Melanocyte of skin (primary cell): ENCODE measurements around the gene COL20A1. TPM values are rescaled to one million over a fixed set of nuclear protein-coding genes. Genes with fewer than 3 reads are reported as not detected.

Source experiments
- small RNA-seq, 2 donors: library from RNA; depleted of rRNA; stranded (forward); fragments of <200 nt; gene quantifications; one replicate each; pipeline ENCODE3, GENCODE V24; 2012
- total RNA-seq, 2 donors: library from RNA; depleted of rRNA; stranded (reverse); fragments of >200 nt; gene quantifications; 2 replicates each; pipeline ENCODE4 v1.2.3, GENCODE V29; 2012

The COL20A1 gene
- under 1 TPM in 1 of 2 donors, not detected in 1; 0.34 TPM for total RNA-seq

DNA sequence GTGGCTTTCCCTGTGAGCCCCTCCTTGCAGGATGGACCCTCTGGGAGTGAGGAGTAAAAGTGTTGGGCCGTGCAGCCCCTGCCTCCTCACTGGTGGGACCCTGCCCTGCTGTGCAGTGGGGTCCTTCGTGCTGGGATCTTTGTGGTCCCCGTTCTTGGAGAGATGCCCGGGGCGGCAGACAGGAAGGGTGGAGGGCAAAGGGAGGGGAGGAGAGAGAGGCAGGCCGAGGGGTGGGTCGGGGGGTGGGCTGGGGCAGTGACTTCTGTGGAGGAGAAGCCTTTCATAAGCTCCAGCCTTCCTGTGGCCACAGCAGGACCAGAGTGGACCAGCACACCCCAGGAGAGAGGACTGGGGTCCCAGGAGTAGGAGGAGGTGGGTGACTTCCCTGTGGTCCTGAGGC is at the start of gene COL20A1:
COL20A1 (plus strand) TSS at position 283 of the 400 bp plus-strand sequence. CDS start 1,922 bp downstream, outside the sequence.

DNA sequence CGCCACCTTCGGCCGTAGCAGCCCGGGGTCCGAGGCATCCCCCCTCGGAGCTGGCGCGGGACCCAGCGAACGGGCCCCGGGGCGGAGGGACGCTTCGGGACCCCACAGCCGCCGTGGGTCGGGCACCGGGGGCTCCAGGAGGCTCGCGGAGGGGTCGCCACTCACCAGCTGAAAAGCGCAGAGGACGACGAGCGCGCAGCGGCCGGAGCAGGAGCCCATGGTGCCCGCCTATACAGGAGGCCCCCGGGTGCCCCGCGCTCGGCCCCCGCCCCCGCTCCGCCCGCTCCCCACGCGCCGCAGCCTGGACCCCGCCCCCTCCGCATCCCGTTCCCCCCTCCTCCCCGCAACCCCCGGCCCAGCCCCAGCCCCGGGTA is 38.8 kb upstream of the COL20A1 start, which contains the start of gene NKAIN4:
NKAIN4 (minus strand) TSS at position 232 of the 374 bp plus-strand sequence; CDS start at position 219, 13 bp downstream.

DNA sequence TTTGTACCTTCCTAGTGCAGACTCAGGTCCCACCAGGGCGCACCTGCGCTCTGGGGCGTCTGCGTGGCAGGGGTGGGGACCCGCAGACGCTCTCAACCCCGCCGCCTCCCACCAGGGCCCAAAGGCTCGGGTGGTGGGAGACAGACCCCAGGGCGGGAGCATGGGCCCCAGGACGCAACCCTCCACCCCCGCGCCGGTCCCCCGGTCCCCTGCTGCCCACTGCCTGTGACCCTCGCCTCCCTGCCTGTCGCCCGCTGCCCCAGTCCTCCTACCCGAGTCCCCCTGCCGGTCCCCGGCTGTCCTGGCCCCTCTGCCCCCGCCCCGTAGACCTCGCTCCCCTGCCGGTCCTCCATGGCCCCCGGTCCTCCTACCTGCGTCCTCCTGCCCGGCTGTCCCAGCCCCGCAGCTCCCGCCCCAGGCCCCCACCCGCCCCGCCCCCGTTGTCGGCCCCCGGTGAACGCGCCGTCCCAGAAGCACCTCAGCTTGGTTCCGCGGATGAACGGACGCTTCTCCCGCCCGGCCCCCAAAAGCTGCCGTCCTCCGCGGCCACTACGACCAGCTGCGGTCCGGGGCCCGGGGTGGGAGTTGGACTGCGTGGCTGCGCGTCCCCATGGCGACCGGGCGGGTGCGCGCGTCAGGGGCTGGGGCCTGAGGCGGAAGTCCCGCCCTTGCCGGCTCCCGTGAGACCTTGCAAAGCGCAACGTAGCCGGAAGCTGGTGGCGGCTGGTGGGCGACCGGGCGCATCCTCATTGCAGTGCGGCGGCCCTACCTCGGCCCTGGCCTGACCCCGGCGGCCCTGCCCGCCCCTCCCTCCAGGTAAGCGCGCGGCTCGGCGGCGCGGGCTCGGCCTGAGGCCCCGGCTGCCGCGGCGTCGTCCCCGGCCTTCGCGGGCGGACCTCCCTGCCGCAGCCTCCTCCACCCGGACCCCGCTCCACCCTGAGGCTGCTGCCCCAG is 20.6 kb upstream of the COL20A1 start, which contains the start of gene ARFGAP1:
ARFGAP1 (plus strand) TSS at position 709 of the 954 bp plus-strand sequence. CDS start 2,768 bp downstream, outside the sequence.

DNA sequence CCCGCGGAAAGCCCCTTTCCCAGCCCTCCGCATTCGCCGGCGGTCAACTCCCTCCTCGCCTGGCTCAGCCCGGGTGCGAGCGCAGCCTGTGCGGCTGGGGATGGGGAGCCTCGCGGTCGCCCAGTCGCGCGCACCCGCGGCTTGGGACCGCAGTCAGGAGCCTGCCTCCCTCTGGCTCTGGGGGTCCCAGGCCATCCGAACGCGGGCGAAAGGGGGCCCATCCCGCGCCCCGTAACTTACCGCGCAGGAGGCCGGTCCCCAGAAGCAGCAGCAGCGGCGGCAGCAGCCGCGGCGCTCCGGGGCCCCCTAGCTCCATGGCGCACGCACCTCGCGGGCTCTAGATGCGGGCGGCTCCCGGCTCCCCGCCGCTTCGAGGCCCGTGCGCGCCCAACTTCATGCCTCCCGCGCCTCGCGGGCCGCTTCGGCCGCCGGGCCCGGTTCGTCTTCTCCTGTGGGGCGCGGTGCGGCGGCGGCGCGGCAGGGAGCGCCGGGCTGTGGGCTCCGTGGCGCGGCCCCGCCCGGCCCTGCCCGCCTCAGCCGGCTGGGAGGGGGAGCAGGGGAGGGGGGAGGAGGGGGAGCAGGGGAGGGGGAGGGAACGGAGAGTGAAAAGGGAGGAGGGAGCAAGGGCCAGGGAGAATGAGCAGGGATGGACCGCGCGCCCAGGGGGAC is 68.0 kb downstream of the COL20A1 start, which contains the start of gene CHRNA4:
CHRNA4 (minus strand) TSS at position 500 of the 669 bp plus-strand sequence; CDS start at position 316, 184 bp downstream.

Small RNA genes within 50 kb of the gene (small RNA-seq; reads per million reads assigned to genes)
- 0 to 0.81 reads per million in 2 donors for gene MIR4326
- gene RNU6-994P, result 3.3 to 4.9 reads per million in 2 donors

Other genes starting within 250 kb of the COL20A1 start
- 10 to 100 TPM; 25.8 to 30.0 TPM for gene YTHDF1, start 77.1 kb upstream of the COL20A1 start, total RNA-seq
- gene BIRC7, start 57.3 kb upstream of the COL20A1 start, total RNA-seq, result 1 to 10 TPM; 2.7 to 4.1 TPM
- under 1 TPM in 1 of 2 donors, not detected in 1; 0.33 TPM for gene NKAIN4, start 38.7 kb upstream of the COL20A1 start, total RNA-seq
- 10 to 100 TPM; 63.9 to 67.8 TPM for gene ARFGAP1, start 20.4 kb upstream of the COL20A1 start, total RNA-seq
- not detected for gene CHRNA4, start 68.2 kb downstream of the COL20A1 start, total RNA-seq
- not detected for gene KCNQ2, start 179.5 kb downstream of the COL20A1 start, total RNA-seq
- gene EEF1A2, start 205.9 kb downstream of the COL20A1 start, total RNA-seq, result under 1 TPM in 1 of 2 donors, not detected in 1; 0.34 TPM
- 10 to 100 TPM; 50.6 to 81.6 TPM for gene PPDPF, start 227.6 kb downstream of the COL20A1 start, total RNA-seq
- gene PTK6, start 244.2 kb downstream of the COL20A1 start, total RNA-seq, result under 1 TPM; 0.33 to 0.34 TPM